H9 (cell line): ENCODE data around the gene SRD5A3. TPM values are rescaled to one million over a fixed set of nuclear protein-coding genes. Genes with fewer than 3 reads are reported as not detected.

ENCODE experiments used
- DNase-seq: peaks from one replicate; pipeline ENCODE4 v3.0.0-alpha.2; 2017
- H2AFZ ChIP-seq: one replicate; pipeline ENCODE4 v1.6.1; 2013; ENCODE audit warnings: mild to moderate bottlenecking, low read length, control low read depth, moderate library complexity
- H2AK5ac ChIP-seq: 2 replicates; pipeline ENCODE4 v1.6.1; 2013; ENCODE audit warnings: low read length, control low read depth, mixed read lengths; ENCODE audit not compliant: insufficient read length
- H2BK120ac ChIP-seq: one replicate; pipeline ENCODE4 v1.6.1; 2013; ENCODE audit warnings: low read depth, mild to moderate bottlenecking, low read length, control low read depth, inconsistent platforms; ENCODE audit not compliant: poor library complexity, severe bottlenecking
- H2BK12ac ChIP-seq: 2 replicates; pipeline ENCODE4 v1.6.1; 2013; ENCODE audit warnings: low read length, control low read depth, mixed read lengths, low read depth; ENCODE audit not compliant: insufficient read length
- H2BK15ac ChIP-seq: 2 replicates; pipeline ENCODE4 v1.6.1; 2013; ENCODE audit warnings: low read depth, low read length, control low read depth
- H2BK20ac ChIP-seq: one replicate; pipeline ENCODE4 v1.6.1; 2013; ENCODE audit warnings: low read depth, mild to moderate bottlenecking, low read length, control low read depth, inconsistent platforms; ENCODE audit not compliant: poor library complexity, severe bottlenecking
- H2BK5ac ChIP-seq: 2 replicates; pipeline ENCODE4 v1.6.1; 2013; ENCODE audit warnings: low read length, control low read depth, mixed read lengths; ENCODE audit not compliant: insufficient read length
- H3K14ac ChIP-seq: 2 replicates; pipeline ENCODE4 v1.6.1; 2013; ENCODE audit warnings: low read length, control low read depth; ENCODE audit not compliant: insufficient read depth
- H3K18ac ChIP-seq: 2 replicates; pipeline ENCODE4 v1.6.1; 2013; ENCODE audit warnings: low read depth, mild to moderate bottlenecking, mixed read lengths, low read length, control low read depth; ENCODE audit not compliant: insufficient read length
- H3K23ac ChIP-seq: 2 replicates; pipeline ENCODE4 v1.6.1; 2013; ENCODE audit warnings: low read length, control low read depth, mixed read lengths, low read depth; ENCODE audit not compliant: insufficient read length
- H3K23me2 ChIP-seq: 2 replicates; pipeline ENCODE4 v1.6.1; 2013; ENCODE audit warnings: low read depth, mild to moderate bottlenecking, mixed read lengths, low read length, control low read depth; ENCODE audit not compliant: insufficient read length, poor library complexity, severe bottlenecking
- H3K27ac ChIP-seq: 2 replicates; pipeline ENCODE4 v1.5.1; 2013; ENCODE audit warnings: low read length, control low read depth, mixed read lengths, low read depth; ENCODE audit not compliant: insufficient read length
- H3K27me3 ChIP-seq: 2 replicates; pipeline ENCODE4 v1.6.1; 2013; ENCODE audit warnings: low read length, control low read depth, inconsistent platforms; ENCODE audit not compliant: insufficient read depth
- H3K4ac ChIP-seq: 2 replicates; pipeline ENCODE4 v1.6.1; 2013; ENCODE audit warnings: low read depth, mild to moderate bottlenecking, control low read depth, inconsistent platforms, low read length, moderate library complexity
- H3K4me1 ChIP-seq: 2 replicates; pipeline ENCODE4 v1.6.1; 2013; ENCODE audit warnings: low read length, control low read depth, inconsistent platforms; ENCODE audit not compliant: insufficient read depth
- H3K4me2 ChIP-seq: 2 replicates; pipeline ENCODE4 v1.6.1; 2013; ENCODE audit warnings: low read length, control low read depth, mixed read lengths; ENCODE audit not compliant: insufficient read length, insufficient read depth
- H3K56ac ChIP-seq: 2 replicates; pipeline ENCODE4 v1.6.1; 2013; ENCODE audit warnings: low read depth, mild to moderate bottlenecking, mixed read lengths, low read length, control low read depth; ENCODE audit not compliant: insufficient read length
- H3K79me1 ChIP-seq: 2 replicates; pipeline ENCODE4 v1.6.1; 2013; ENCODE audit warnings: low read depth, mild to moderate bottlenecking, moderate library complexity, low read length, control low read depth, inconsistent platforms; ENCODE audit not compliant: insufficient read depth, poor library complexity, severe bottlenecking
- H3K79me2 ChIP-seq: 2 replicates; pipeline ENCODE4 v1.6.1; 2013; ENCODE audit warnings: low read length, control low read depth, inconsistent platforms; ENCODE audit not compliant: insufficient read depth
- H3K9ac ChIP-seq: 2 replicates; pipeline ENCODE4 v1.6.1; 2013; ENCODE audit warnings: low read length, control low read depth, mixed read lengths; ENCODE audit not compliant: insufficient read length; ENCODE audit errors: extremely low read depth
- H3K9me3 ChIP-seq: one replicate; pipeline ENCODE4 v1.6.1; 2013; ENCODE audit warnings: low read depth, low read length, inconsistent platforms; ENCODE audit not compliant: control insufficient read depth
- H3T11ph ChIP-seq: one replicate; pipeline ENCODE4 v1.6.1; 2013; ENCODE audit warnings: mild to moderate bottlenecking, low read length, control low read depth, inconsistent platforms
- H4K20me1 ChIP-seq: one replicate; pipeline ENCODE4 v1.6.1; 2013; ENCODE audit not compliant: control insufficient read depth, insufficient read length, insufficient read depth
- H4K5ac ChIP-seq: 2 replicates; pipeline ENCODE4 v1.6.1; 2013; ENCODE audit warnings: low read depth, mild to moderate bottlenecking, mixed read lengths, low read length, control low read depth; ENCODE audit not compliant: insufficient read length
- H4K8ac ChIP-seq: replicated peaks from 2 replicates; pipeline ENCODE4 v1.6.1; 2013; ENCODE audit warnings: low read length, control low read depth, mixed read lengths, low read depth; ENCODE audit not compliant: insufficient read length
- H4K91ac ChIP-seq: 2 replicates; pipeline ENCODE4 v1.6.1; 2013; ENCODE audit warnings: low read depth, mild to moderate bottlenecking, moderate library complexity, mixed read lengths, low read length, control low read depth; ENCODE audit not compliant: insufficient read length
- H3K27ac Mint-ChIP-seq, 3 experiments: 2 replicates in 2 of 3; 3 replicates in 1 of 3; pipeline ENCODE4 v1.8.0; 2020 to 2021; ENCODE audit warnings: mixed read lengths in 3 of 3, mild to moderate bottlenecking in 1 of 3, moderate library complexity in 1 of 3
- H3K27me3 Mint-ChIP-seq: 2 replicates; pipeline ENCODE4 v1.8.0; 2021; ENCODE audit warnings: low read depth, mild to moderate bottlenecking, moderate library complexity, mixed read lengths
- H3K36me3 Mint-ChIP-seq, 3 experiments: 2 replicates in 2 of 3; 3 replicates in 1 of 3; pipeline ENCODE4 v1.8.0; 2020 to 2021; ENCODE audit warnings: low read depth in 3 of 3, mixed read lengths in 3 of 3; ENCODE audit not compliant: insufficient read depth in 1 of 3
- H3K4me1 Mint-ChIP-seq, 2 experiments: 2 replicates each; pipeline ENCODE4 v1.8.0; 2020; ENCODE audit warnings: mixed read lengths in 2 of 2
- H3K4me3 Mint-ChIP-seq, 2 experiments: 2 replicates in 1 of 2; 3 replicates in 1 of 2; pipeline ENCODE4 v1.8.0; 2020 to 2021; ENCODE audit warnings: mild to moderate bottlenecking in 2 of 2, mixed read lengths in 2 of 2, moderate library complexity in 1 of 2
- H3K9me3 Mint-ChIP-seq, 2 experiments: 2 replicates in 1 of 2; 3 replicates in 1 of 2; pipeline ENCODE4 v1.8.0; 2020; ENCODE audit warnings: mild to moderate bottlenecking in 2 of 2, mixed read lengths in 2 of 2, moderate library complexity in 1 of 2
- CTCF ChIP-seq: fragments of 200-600 bp; sonication (generic); conservative IDR thresholded peaks from 3 replicates; pipeline ENCODE4 v1.8.0; 2021; ENCODE audit warnings: antibody characterized with exemption, mild to moderate bottlenecking
- WGBS: extraction: QIAGEN DNeasy Blood & Tissue Kit; methylation state at CpG from one replicate; pipeline ENCODE4 v1.1.7; 2013; ENCODE audit warnings: missing lambda C conversion rate, low lambda C conversion rate, mixed read lengths; ENCODE audit not compliant: insufficient read length; ENCODE audit errors: extremely low coverage; 5-methylcytosine and 5-hydroxymethylcytosine counted together
- total RNA-seq: library from RNA; stranded (reverse); gene quantifications from 2 replicates; pipeline ENCODE4 v1.2.1, GENCODE V29; 2021

The SRD5A3 gene
- total RNA-seq, 1 experiment from 2014 or later: 35.0 TPM

- Histone ChIP-seq H3K23me2 (no peaks in the 10 kb centered on the region), H3K14ac (no peak overlapping the region), H3K9me3 (no peaks in the 10 kb centered on the region), H3K79me1 (no peaks in the 10 kb centered on the region), H3T11ph (no peak overlapping the region), H3K23ac (no peak overlapping the region), H2BK20ac (no peak overlapping the region), H3K4me1 (no peaks in the 10 kb centered on the region), H4K8ac (no peak overlapping the region), H2AFZ (no peak overlapping the region), H3K79me2 (no peaks in the 10 kb centered on the region), H3K56ac (no peak overlapping the region), H2BK5ac (no peak overlapping the region), H3K18ac (no peak overlapping the region), H2BK12ac (no peak overlapping the region), H3K27ac (no peak overlapping the region), H2BK15ac (no peak overlapping the region), H4K20me1 (no peaks in the 10 kb centered on the region), H4K91ac (no peak overlapping the region), H3K4me2 (no peak overlapping the region), H4K5ac (no peak overlapping the region), H3K4ac (no peak overlapping the region), H3K27me3 (no peaks in the 10 kb centered on the region), H3K9ac (no peak overlapping the region), H2AK5ac (no peak overlapping the region), H2BK120ac (no peak overlapping the region)
- WGBS: no CpG with 5 or more reads among the region's 1 CpG
- Mint-ChIP-seq H3K27ac (no peak overlapping the region; a peak in 1 of 7 replicates), H3K4me1 (0 out of 4 replicates have a peak, but pooled peaks cover 0 to 2% of the 10 kb centered on the region in 2 experiments), H3K27me3 (no peaks in the 10 kb centered on the region), H3K4me3 (no peak overlapping the region), H3K9me3 (no peaks in the 10 kb centered on the region), H3K36me3 (peaks cover 0 to 16% (median 13%) of the 10 kb centered on the region in 3 experiments; a peak in 5 of 7 replicates)
- TF ChIP-seq CTCF: no peak
- DNase-seq: no peak
These were observed 27.4 kb downstream of the SRD5A3 start for GRCh38 chr4:55373461-55373860.
